K562 (cell line): ENCODE data around the gene HPS1. TPM values are rescaled to one million over a fixed set of nuclear protein-coding genes. Genes with fewer than 3 reads are reported as not detected.

ENCODE experiments used
- ATAC-seq: fragments of 200-7000 bp; cut with Tn5 transposase; 3 replicates; pipeline ENCODE4 v1.9.1; 2020; ENCODE audit warnings: moderate library complexity
- BruUV-seq: library from RNA; stranded (reverse); fragments of 400-500 nt; replicated peaks from 2 replicates; lab custom pipeline; 2021; lab: Mats Ljungman, UMichigan
- CTCF ChIA-PET: fragments of 300-600 bp; formaldehyde crosslinking; extraction: SDS; loops from one replicate; lab custom pipeline; 2021; ENCODE audit warnings: low intra/inter-chr PET ratio; lab: Yijun Ruan, JAX
- POLR2A ChIA-PET: fragments of 300-600, 350-650 bp; sonication (Branson Sonifier 250); formaldehyde crosslinking; extraction: SDS; loops from one replicate; lab custom pipeline; 2021; ENCODE audit warnings: antibody characterized with exemption, inconsistent platforms; lab: Yijun Ruan, JAX
- DNase-seq, 4 experiments: peaks; one replicate each; pipeline versions ENCODE4 v3.0.0 to v3.0.0-alpha.2; 2011 to 2018; ENCODE audit warnings: low spot score in 3 of 4, mixed read lengths in 3 of 4; ENCODE audit errors: extremely low read depth in 1 of 4
- FAIRE-seq: peaks from 2 replicates; lab custom pipeline; 2011; peaks lifted over from hg19 to GRCh38; lab: Jason Lieb, UNC
- H2AFZ ChIP-seq: 2 replicates; pipeline ENCODE4 v1.6.0; 2011; ENCODE audit warnings: low read depth, low read length, control low read depth, inconsistent platforms
- H3K27ac ChIP-seq: fragments of 200-600 bp; 3 replicates; pipeline ENCODE4 v1.8.0; 2011; ENCODE audit warnings: low read depth, mild to moderate bottlenecking, control low read depth, inconsistent platforms, low read length, moderate library complexity, mixed read lengths; ENCODE audit errors: extremely low read depth
- H3K27me3 ChIP-seq, 2 experiments: fragments of 300-600 bp in 1 of 2; 2 replicates in 1 of 2; 3 replicates in 1 of 2; pipeline versions ENCODE4 v1.6.0 to v1.8.0; 2011; ENCODE audit warnings: inconsistent platforms in 2 of 2, low read length in 2 of 2, mild to moderate bottlenecking in 1 of 2, mixed read lengths in 1 of 2, moderate library complexity in 1 of 2; ENCODE audit not compliant: control insufficient read depth in 2 of 2, insufficient read depth in 2 of 2
- H3K36me3 ChIP-seq: fragments of 300-600 bp; 3 replicates; pipeline ENCODE4 v1.8.0; 2011; ENCODE audit warnings: mild to moderate bottlenecking, low read length, inconsistent platforms; ENCODE audit not compliant: control insufficient read depth, insufficient read depth
- H3K4me1 ChIP-seq, 2 experiments: fragments of 200-600 bp in 1 of 2; replicated peaks in 1 of 2; 2 replicates in 1 of 2; 3 replicates in 1 of 2; pipeline versions ENCODE4 v1.5.1 to v1.8.0; 2011; ENCODE audit warnings: inconsistent platforms in 2 of 2, low read length in 2 of 2, mild to moderate bottlenecking in 1 of 2, mixed read lengths in 1 of 2, moderate library complexity in 1 of 2; ENCODE audit not compliant: control insufficient read depth in 2 of 2, insufficient read depth in 2 of 2
- H3K4me2 ChIP-seq: 2 replicates; pipeline ENCODE4 v1.6.1; 2011; ENCODE audit warnings: low read length, control low read depth, inconsistent platforms, mixed read lengths; ENCODE audit not compliant: insufficient read depth
- H3K4me3 ChIP-seq: fragments of 200-600 bp; sonication (generic), shearing (Covaris generic); 2 replicates; pipeline ENCODE4 v1.5.1; 2016; ENCODE audit warnings: control low read depth, inconsistent platforms
- H3K79me2 ChIP-seq: fragments of 200-600 bp; 3 replicates; pipeline ENCODE4 v1.8.0; 2011; ENCODE audit warnings: low read length, inconsistent platforms; ENCODE audit not compliant: control insufficient read depth, insufficient read depth
- H3K9ac ChIP-seq, 2 experiments: 2 replicates each; pipeline versions ENCODE4 v1.6.0 to v1.6.1; 2011; ENCODE audit warnings: low read depth in 2 of 2, low read length in 2 of 2, control low read depth in 1 of 2, inconsistent platforms in 1 of 2, mild to moderate bottlenecking in 1 of 2, mixed read lengths in 1 of 2; ENCODE audit not compliant: insufficient read depth in 1 of 2
- H3K9me1 ChIP-seq: one replicate; pipeline ENCODE4 v1.6.0; 2011; ENCODE audit warnings: inconsistent platforms, mild to moderate bottlenecking, low read length, moderate library complexity; ENCODE audit not compliant: control insufficient read depth, insufficient read depth
- H3K9me3 ChIP-seq: replicated peaks from 2 replicates; pipeline ENCODE4 v1.5.1; 2011; ENCODE audit warnings: low read depth, low read length, inconsistent platforms; ENCODE audit not compliant: control insufficient read depth, insufficient read depth
- H4K20me1 ChIP-seq: replicated peaks from 2 replicates; pipeline ENCODE4 v1.6.1; 2011; ENCODE audit warnings: low read length, inconsistent platforms, mixed read lengths; ENCODE audit not compliant: control insufficient read depth, insufficient read depth
- ASH1L ChIP-seq: fragments of 450-650 bp; IDR thresholded peaks from 2 replicates; pipeline ENCODE4 v1.6.1; 2018; ENCODE audit warnings: borderline replicate concordance, mild to moderate bottlenecking, low read depth; ENCODE audit not compliant: partially characterized antibody
- NELFE ChIP-seq: IDR thresholded peaks from 2 replicates; pipeline ENCODE4 v1.6.1; 2011; ENCODE audit warnings: mild to moderate bottlenecking; ENCODE audit not compliant: insufficient read depth, insufficient read length
- POLR2G ChIP-seq: fragments of 200-400 bp; formaldehyde crosslinking; IDR thresholded peaks from 2 replicates; pipeline ENCODE4 v1.6.1; 2017; ENCODE audit warnings: low read depth, mild to moderate bottlenecking, antibody characterized with exemption, low read length, moderate library complexity
- RAD21 ChIP-seq, 2 experiments: fragments of 250-450 bp in 1 of 2; fragments of 450-650 bp in 1 of 2; sonication (Bioruptor Pico) in 1 of 2; formaldehyde crosslinking in 1 of 2; IDR thresholded peaks in 1 of 2; conservative IDR thresholded peaks in 1 of 2; 2 replicates each; pipeline versions ENCODE4 v1.4.0 to v1.8.0; 2020 to 2022; ENCODE audit warnings: mild to moderate bottlenecking in 2 of 2, moderate library complexity in 1 of 2
- ZFX ChIP-seq: sonication (generic); formaldehyde crosslinking; IDR thresholded peaks from 2 replicates; pipeline ENCODE4 v1.8.0; 2022; ENCODE audit warnings: mild to moderate bottlenecking, missing genetic modification reagents, moderate library complexity
- WGBS: fragments of 100-300 bp; shearing (Covaris generic); methylation state at CpG from one replicate; pipeline ENCODE4 v1.1.6; 2016; ENCODE audit warnings: low coverage, mixed read lengths; ENCODE audit not compliant: insufficient coverage; ENCODE audit errors: missing lambda C conversion rate; 5-methylcytosine and 5-hydroxymethylcytosine counted together
- in situ Hi-C: fragments of 300-500 bp; cut with MboI; formaldehyde crosslinking; loops from 4 replicates; pipeline ENCODE4 v1.15.0; 2018; ENCODE audit warnings: inconsistent platforms, mixed read lengths
- intact Hi-C: fragments of 100-400 bp; cut with micrococcal nuclease; formaldehyde crosslinking; loops from 2 replicates; pipeline ENCODE4 v1.14.2; 2022
- polyA plus RNA-seq, 8 experiments: library from polyadenylated mRNA; depleted of rRNA in 4 of 8; stranded (reverse) in 5 of 8; unstranded in 3 of 8; fragments of >200 nt; fragmentation: Nextera tagmentation in 2 of 8; fragmentation: Illumina TruSeq in 1 of 8; extraction: Ambion mirVana in 2 of 8; extraction: Trizol in 1 of 8; gene quantifications; 2 replicates each; pipeline versions ENCODE4 v1.2.1 to v1.2.3, GENCODE V29; 2011 to 2014; ENCODE audit warnings: inconsistent platforms in 1 of 8, missing spikeins in 1 of 8
- total RNA-seq, 7 experiments: library from RNA; depleted of rRNA in 6 of 7; stranded (reverse); fragments of >200 nt in 6 of 7; fragmentation: Illumina TruSeq in 2 of 7; extraction: Trizol in 2 of 7; gene quantifications; 2 replicates each; pipeline versions ENCODE4 v1.2.1 to v1.2.3, GENCODE V29; 2011 to 2021; ENCODE audit warnings: low replicate concordance in 1 of 7

The HPS1 gene
- total and polyA plus RNA-seq, 9 of the 15 experiments (the other 6 are each of a cell fraction or from before 2014, with no cell fraction given): 18.1 to 43.6 (median 26.3) TPM

GRCh38 chr10:98423691-98424120 lies 23.0 kb downstream of the HPS1 start (continued):
- TF ChIP-seq ZFX (CRISPR knock-in tag) (no peak), RAD21 (CRISPR knock-in tag; conservative IDR thresholded peaks at IDR 0.05 in 1 of 2, IDR thresholded peaks at IDR 0.05 in 1 of 2) (0 out of 4 replicates have a peak, but pooled peaks of 1 of the 2 experiments have one; percentile 9), NELFE (no peak)
- TF ChIP-seq, all 486 proteins: peak for 3

- peaks cover 33% of the 10 kb centered on the region; the same call in 2 of the 3 replicates for H3K36me3 ChIP-seq
- intact Hi-C loops: no loop called here
- H3K9me1 ChIP-seq: no peaks in the 10 kb centered on the region
- H3K4me3 ChIP-seq: no peak overlapping the region
- in situ Hi-C loops: loop anchor here (10.0 kb wide), 1 partner anchor 243 kb away; no protein-coding TSS in a partner anchor
- DNase-seq (no peak), ATAC-seq (no peak), FAIRE-seq (no peak)
- H3K4me1 ChIP-seq: peaks cover 0 to 14% of the 10 kb centered on the region in 2 experiments; a peak in 1 of 5 replicates
- no peak overlapping the region for H3K4me2 ChIP-seq
- POLR2A ChIA-PET: interaction anchor here (1.2 kb wide), 1 partner anchor 12 kb away, joined by 4 read pairs; no protein-coding TSS in a partner anchor
- WGBS: 87% methylated on average over 7 of the region's 10 CpGs
- H3K27me3 ChIP-seq: no peaks in the 10 kb centered on the region
- BruUV-seq: no TSS peak
- H3K79me2 ChIP-seq: no peaks in the 10 kb centered on the region
- H3K9ac ChIP-seq: no peak overlapping the region
- CTCF ChIA-PET: no interaction called here
- no peaks in the 10 kb centered on the region for H4K20me1 ChIP-seq
- no peak overlapping the region for H2AFZ ChIP-seq
- H3K27ac ChIP-seq: no peak overlapping the region
- H3K9me3 ChIP-seq: no peaks in the 10 kb centered on the region
- no peak for TF ChIP-seq ASH1L
- 0 out of 2 replicates have a peak, but pooled peaks have one; percentile 16 for TF ChIP-seq POLR2G
- TF ChIP-seq, all 486 proteins: peak for 1
These were observed 24.6 kb downstream of the HPS1 start for GRCh38 chr10:98422182-98422581.
